ENCODE results near the gene NR6A1.

NR6A1 gene

DNA sequence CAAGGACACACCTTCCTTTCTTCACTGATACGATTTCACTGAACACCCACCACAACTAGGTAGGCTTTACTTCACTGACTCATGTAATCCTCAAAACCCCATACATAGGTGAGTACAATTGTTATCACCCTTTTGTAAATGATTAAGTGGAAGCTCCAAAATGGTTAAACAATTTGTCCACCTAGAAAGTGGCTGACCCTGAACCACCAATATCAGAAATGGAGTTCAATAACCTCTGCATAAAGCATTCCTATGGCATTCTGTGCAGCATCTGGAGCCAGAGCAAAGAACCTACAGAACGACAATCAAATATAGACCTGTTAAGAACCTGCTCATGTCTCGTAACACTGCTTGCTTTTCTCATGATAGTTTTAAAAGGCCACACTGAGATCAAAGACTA is 213.2 kb downstream of the NR6A1 start:
- DNase-seq: no peak

DNA sequence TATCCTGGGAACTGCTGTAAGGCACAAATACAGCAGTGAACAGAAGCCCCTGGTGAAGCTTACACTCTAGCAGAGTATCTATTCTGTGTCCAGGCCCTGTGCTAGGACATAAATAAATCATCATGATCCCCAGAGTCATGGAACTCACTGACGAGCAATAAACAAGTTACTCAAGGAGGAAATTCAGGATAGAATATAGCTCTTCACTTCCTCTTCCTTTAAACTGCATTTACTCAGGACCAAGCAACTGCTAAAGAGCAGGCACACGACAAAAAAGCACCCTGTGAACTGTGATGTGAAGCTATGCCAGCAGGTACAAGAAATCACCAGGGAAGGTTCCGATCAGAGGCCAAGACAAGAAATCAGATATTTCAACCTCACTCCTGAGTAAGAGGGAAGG is 216.1 kb downstream of the NR6A1 start:
- DNase-seq: no peak

GRCh38 chr9:124553738-124554137 is 217.4 kb downstream of the NR6A1 start:
- DNase-seq: no peak

GRCh38 chr9:124552273-124552605 is 218.9 kb downstream of the NR6A1 start:
- DNase-seq: no peak

GRCh38 chr9:124551472-124552272 is 219.4 kb downstream of the NR6A1 start:
- DNase-seq: no peak

DNA sequence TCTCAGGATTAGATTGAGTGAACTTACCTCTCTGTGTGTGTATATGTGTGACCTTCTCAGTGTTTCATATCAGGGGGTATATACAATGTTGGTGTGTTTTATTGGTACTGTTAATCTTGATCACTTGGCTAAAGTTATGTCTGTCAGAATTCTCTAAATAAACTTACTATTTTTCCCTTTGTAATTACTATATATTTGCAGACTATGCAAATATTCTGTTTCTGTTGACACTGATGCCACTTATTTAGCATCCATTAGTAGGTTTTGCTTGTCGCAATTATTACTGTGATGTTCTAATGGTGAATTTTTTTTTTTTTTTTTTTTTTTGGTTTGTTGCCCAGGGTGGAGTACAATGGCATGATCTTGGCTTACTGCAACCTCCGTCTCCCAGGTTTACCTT is 221.0 kb downstream of the NR6A1 start:
- DNase-seq: no peak

GRCh38 chr9:124549016-124549415 is 222.1 kb downstream of the NR6A1 start:
- DNase-seq: no peak

DNA sequence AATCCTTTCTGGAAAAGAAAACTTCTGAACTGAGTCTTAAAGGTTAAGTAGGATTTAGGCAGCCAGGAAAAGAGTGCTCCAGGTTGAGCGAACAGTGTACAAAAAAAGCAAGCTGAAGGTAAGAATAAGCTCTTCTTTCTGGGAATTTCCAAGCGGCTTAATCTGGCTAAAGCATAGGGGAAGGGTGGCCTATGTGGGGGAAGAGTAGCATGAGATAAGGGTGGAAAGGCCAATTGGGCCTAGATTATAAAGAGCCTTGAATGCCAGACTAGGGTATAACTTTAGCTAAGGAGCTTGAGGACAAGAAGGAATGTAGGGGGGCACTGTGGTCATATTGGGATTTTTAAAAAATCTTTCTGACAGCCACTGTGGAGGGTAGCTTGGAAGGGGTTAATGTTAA is 226.6 kb downstream of the NR6A1 start:
- DNase-seq: no peak

DNA sequence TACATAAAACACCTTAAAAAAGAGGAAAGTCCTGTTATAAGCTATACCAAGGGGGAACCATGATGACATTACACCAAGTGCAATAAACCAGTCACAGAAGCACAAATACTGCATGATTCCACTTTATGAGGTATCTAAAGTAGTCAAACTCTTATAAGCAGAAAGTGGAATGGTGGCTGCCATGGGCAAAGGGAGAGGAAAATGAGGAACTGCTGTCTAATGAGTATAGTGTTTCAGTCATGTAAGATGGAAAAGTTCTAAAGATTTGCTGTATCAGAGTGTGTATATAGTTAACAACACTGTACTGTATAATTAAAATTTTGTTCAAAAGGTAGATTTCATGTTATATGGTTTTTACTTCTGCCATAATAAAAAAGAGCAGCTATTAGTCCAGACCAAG is 229.3 kb downstream of the NR6A1 start:
- no peak for DNase-seq

GRCh38 chr9:124537926-124538325 is 233.2 kb downstream of the NR6A1 start:
- no peak for DNase-seq

DNA sequence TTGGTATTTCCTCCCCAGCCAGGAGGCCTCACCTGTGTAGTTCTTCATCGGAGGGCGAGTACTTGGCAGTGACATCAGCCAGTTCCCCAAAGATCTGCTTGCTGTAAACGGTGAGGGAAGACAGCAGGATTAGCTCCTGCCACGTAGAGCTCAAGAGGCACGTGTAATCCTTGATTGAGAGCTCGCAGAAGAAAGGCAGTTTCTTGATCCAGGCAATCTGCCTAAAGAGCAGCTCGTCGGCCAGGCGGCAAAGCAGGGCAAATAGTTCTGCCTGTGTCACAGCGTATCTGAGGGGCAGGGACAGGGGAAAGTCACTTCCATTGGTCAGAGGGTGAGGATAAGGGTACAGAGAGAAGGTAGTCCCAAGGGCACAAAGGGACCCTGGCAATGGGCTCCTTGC is 235.3 kb downstream of the NR6A1 start:
- DNase-seq: no peak

DNA sequence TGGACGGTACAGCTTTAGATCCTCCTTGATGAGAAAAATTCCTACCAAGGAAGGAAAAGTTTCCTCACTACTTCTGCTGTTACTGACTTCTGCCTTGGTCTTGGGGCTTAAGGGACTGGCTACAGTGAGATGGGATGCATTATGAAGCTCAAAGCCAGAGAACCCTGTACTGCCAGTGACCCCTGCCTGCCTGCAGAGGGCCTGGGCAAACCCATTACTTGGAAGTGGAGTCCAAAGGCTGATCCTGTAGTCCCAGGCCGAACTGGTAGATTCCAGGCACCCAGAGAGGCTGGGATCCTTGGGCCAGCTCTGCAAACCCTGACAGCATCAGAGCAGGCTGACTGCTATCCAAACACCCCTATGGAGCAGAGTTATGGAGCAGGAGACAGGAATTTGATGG is 238.2 kb downstream of the NR6A1 start:
- no peak for DNase-seq

DNA sequence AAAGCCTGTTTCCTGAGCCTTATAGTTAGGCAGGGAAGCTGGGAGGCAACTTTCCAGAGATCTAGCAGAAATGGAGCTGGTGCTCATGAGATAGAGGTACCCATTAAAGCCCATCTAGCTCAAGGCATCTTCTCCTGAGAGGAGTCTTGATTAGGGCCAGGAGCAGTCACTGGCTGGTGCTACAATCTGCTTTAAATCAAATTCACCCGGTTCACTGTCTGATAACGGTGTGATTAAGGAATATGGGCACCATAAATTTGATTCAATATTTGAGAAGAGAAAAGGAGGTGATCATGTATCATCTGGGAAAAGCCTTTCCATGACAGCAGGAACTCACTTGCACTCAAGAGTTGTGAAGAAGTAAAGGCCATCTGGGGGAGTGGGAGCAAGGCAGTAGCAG is 240.0 kb downstream of the NR6A1 start:
- no peak for DNase-seq

DNA sequence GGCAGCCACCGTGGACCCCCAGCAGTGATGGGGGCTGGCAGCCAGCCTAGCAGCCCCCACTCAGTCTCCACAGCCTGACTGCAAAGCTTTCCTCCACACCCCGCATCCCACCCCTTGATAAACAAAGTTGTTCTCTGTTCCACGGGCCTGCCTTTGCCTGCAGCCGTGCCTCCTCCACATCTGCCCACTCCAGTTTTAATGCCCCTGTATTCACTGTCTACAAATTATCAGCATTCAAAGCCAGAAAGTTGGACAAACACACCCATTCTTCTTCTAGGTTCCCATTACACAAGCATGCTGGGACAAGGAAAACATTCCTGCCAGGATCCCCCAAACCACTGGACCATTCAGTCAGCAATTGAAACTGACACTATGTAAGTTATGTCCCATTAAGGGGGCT is 240.9 kb downstream of the NR6A1 start:
- DNase-seq: no peak

DNA sequence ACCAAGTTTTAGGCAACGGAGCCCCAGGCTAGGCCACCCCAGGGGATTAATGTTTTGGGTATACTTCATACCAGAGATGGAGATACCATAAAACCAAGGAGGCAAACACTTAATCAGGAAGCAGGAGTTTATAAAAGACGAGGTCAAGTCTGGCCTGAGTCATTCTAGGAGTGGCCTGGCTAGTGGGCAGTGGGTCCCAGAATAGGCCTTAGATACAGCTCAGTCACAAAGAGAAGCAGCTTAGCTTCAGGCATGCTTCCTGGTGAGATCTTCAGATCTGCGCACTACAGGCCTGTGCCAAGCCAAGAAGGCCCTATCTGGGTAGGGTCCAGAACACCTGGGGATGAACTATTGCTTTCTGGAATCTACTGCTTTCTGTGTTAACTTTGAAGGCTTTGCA is 243.3 kb downstream of the NR6A1 start:
- DNase-seq: no peak

GRCh38 chr9:124526174-124526573 is 244.9 kb downstream of the NR6A1 start:
- DNase-seq: no peak

DNA sequence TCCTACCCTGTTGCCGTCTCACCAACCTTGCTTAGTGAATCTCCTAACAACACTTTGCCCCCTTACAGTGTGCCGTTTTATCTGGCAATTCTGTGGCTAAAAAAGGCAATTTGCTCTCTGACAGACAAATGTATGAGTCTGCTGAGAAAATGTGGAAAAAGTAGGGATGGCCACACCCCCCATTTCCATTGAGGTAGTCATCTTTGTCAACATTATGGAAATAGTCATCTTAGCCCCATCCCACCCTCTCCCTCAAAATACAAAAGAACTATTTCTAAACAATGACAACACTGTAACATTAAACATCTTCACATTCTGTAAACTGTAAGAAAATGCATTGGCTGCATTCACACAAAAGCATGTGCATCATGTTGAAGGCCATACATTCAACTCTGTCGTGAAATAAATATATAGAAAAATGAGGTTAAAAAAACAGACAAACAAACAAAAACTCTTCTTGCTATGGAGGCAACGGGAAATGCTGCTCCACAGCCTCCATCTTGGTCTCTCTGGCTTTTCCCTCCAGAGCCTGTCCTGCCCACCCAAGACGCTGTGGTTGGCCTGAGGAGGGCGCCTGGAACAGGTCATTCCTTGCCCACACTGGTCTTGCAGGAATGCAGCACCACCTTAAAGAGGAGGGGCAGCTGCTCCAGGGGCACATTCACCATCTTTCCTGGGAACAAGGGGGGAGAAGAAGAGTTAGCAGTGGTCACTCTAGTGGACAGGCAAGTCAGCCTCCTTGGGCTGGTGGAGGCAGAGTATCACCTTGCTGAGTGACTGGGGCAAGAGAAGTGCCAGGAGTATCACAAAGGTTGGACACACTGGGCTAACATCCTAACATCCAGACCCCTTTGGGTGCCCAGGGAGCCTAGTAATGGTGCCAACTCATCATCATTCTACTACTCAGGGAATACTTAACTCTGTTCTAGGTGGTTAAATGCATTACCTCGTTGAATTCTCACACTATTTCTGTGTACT is 248.7 kb downstream of the NR6A1 start:
- DNase-seq: no peak

DNA sequence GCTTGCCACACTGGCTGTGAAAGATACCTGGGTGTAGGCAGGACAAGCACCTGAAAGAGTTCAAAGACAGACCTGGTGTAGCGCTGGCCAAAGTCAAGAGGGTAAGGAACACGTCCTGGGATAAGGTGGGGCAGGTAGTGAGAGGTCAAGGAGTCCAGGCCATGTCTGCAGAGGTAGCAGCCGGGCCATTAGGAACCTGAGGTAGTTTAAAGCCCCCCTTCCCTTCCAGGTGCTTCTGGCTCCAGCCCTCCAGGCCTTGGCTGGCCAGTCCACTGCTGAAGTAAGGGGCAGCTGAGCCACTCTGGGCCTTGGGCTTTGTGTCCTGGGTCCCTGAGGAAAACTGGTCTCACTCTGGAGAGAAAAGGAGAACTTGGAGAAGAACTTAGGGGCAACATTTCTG is 250.0 kb downstream of the NR6A1 start:
- no peak for DNase-seq

DNA sequence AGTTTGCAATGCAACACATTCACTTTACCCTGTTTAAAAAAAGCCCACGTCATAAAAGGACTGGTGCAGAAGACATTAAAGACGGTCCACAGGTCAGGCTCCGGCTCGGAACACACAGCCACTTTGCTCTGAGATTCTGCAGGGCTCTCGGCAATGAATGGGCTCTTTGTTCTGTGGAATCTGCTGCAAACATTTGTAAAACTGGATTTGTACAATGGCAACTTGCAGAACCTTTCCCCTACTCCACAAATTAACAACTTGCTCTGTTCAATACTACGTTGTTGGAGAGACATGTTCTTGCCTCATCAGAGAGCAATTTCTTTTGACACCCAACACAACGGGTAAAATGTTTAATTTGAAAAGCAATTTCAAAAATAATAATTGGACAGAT is 250.9 kb downstream of the NR6A1 start:
- no peak for DNase-seq

DNA sequence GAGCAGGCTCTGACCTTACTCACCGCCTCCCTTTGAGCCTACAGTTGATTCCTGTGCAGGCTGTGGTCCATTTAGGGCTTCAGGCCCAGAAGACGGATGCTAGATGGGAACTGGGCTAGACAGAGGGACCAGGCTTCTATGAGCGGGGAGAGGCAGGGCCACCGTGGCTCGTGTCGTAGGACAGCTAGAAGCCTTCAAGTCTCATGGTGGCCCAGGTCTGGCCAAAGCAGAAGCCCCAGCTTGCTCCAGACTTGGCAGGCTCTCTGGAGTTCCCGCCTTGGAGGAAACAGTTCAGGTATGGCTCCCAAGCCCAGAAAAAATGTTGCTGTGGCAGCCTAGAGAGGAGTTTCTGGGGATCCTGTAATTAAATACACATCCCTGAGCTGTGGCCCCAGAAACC is 253.0 kb downstream of the NR6A1 start:
- DNase-seq: no peak

DNA sequence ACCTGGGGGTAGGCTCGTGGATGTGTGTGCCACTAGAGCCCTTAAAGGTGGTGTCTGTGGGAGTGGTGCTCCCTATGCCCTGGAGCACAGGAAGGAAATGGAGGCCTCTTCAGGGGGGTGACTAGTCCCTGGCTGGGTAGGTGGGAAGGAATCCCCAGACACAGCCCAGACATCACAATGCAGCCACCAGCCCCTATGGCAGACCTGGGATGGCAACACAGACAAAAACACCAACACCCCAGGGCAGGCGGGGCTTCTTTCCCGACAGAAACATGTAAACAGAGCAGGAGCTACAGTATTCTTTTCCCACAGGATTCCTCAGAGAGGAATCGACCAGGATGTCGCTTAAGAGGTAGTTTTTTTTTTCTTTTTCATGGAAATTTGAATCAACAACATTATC is 253.5 kb downstream of the NR6A1 start:
- DNase-seq: no peak

GRCh38 chr9:124514874-124515273 is 256.2 kb downstream of the NR6A1 start:
- DNase-seq: no peak

GRCh38 chr9:124514125-124514524 is 257.0 kb downstream of the NR6A1 start:
- no peak for DNase-seq

DNA sequence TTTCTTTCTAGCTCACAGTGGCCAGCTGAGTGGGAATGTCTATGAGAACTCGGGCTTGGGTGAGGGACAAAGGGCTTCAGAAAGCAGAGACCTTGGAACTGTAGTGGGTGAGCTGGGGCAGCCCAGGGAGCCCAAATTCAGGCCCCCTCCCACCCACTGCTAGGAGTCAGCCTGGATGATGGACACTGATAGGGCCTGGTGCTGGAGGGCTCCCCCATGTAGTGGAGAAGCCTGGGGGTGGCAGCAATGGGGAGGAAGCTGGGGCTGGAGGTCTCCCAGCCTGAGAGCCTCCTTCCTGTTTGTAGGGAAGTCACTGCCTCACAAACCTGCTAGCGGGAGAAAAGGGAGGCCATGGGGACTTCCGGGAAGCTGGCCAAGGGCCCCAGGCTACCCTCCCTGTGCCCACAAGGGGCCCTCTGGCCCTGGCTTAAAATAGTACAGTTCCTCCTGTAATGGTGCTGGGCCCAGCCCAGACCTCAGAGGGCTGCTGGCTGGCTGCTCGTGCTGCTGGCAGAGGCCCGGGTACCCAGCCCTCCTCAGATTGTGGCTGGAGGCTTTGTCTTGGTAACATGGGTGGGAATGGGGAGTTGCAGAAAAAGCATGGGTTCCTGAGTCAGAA is 257.6 kb downstream of the NR6A1 start:
- DNase-seq: no peak

Data from NCI-H2107 (cell line).